WTC11 (cell line): Measurements from ENCODE around the gene KDM5B.

Experiments
- CBFB ChIP-seq: sonication (generic); formaldehyde crosslinking; IDR thresholded peaks from 2 replicates; pipeline ENCODE4 v1.8.1; 2022; ENCODE audit warnings: mild to moderate bottlenecking, low read depth, missing genetic modification reagents
- CREB1 ChIP-seq: sonication (generic); formaldehyde crosslinking; IDR thresholded peaks from 2 replicates; pipeline ENCODE4 v1.8.0; 2023; ENCODE audit warnings: mild to moderate bottlenecking, missing genetic modification reagents
- JUN ChIP-seq: sonication (generic); formaldehyde crosslinking; IDR thresholded peaks from 2 replicates; pipeline ENCODE4 v1.8.0; 2023; ENCODE audit warnings: mild to moderate bottlenecking, missing genetic modification reagents
- KAT7 ChIP-seq: sonication (generic); formaldehyde crosslinking; IDR thresholded peaks from 2 replicates; pipeline ENCODE4 v1.8.1; 2023; ENCODE audit warnings: missing genetic modification reagents, mild to moderate bottlenecking, borderline replicate concordance
- MYBL2 ChIP-seq: sonication (generic); formaldehyde crosslinking; IDR thresholded peaks from 2 replicates; pipeline ENCODE4 v1.8.1; 2023; ENCODE audit warnings: mild to moderate bottlenecking, moderate library complexity, missing genetic modification reagents
- NFATC4 ChIP-seq: fragments of 250-450 bp; sonication (Bioruptor Pico); IDR thresholded peaks from 2 replicates; pipeline ENCODE4 v1.9.0; 2021; ENCODE audit warnings: mild to moderate bottlenecking
- NFYB ChIP-seq: sonication (generic); formaldehyde crosslinking; conservative IDR thresholded peaks from 2 replicates; pipeline ENCODE4 v1.8.0; 2022; ENCODE audit warnings: low read depth, missing genetic modification reagents
- OVOL2 ChIP-seq: fragments of 250-450 bp; sonication (Bioruptor Pico); IDR thresholded peaks from 2 replicates; pipeline ENCODE4 v1.9.0; 2021; ENCODE audit warnings: mild to moderate bottlenecking, borderline replicate concordance
- ZNF121 ChIP-seq: sonication (generic); formaldehyde crosslinking; IDR thresholded peaks from 2 replicates; pipeline ENCODE4 v1.8.0; 2023; ENCODE audit warnings: missing genetic modification reagents
- TF ChIP-seq, protein P1 (sequence below): fragments of 200-600 bp; IDR thresholded peaks from 2 replicates; pipeline ENCODE4 v1.8.0; 2022; ENCODE audit warnings: antibody characterized with exemption
- TF ChIP-seq, protein P2 (sequence below): sonication (generic); formaldehyde crosslinking; IDR thresholded peaks from 2 replicates; pipeline ENCODE4 v1.8.0; 2023; ENCODE audit warnings: missing genetic modification reagents, mild to moderate bottlenecking, borderline replicate concordance
- TF ChIP-seq, protein P3 (sequence below): sonication (generic); formaldehyde crosslinking; conservative IDR thresholded peaks from 2 replicates; pipeline ENCODE4 v1.8.1; 2022; ENCODE audit warnings: mild to moderate bottlenecking, missing genetic modification reagents
- TF ChIP-seq, protein P4 (sequence below): sonication (generic); formaldehyde crosslinking; IDR thresholded peaks from 2 replicates; pipeline ENCODE4 v1.8.1; 2022; ENCODE audit warnings: mild to moderate bottlenecking, missing genetic modification reagents, moderate library complexity, borderline replicate concordance
- TF ChIP-seq, protein P5 (sequence below): sonication (generic); formaldehyde crosslinking; IDR thresholded peaks from 2 replicates; pipeline ENCODE4 v1.8.1; 2023; ENCODE audit warnings: mild to moderate bottlenecking, missing genetic modification reagents, moderate library complexity

DNA sequence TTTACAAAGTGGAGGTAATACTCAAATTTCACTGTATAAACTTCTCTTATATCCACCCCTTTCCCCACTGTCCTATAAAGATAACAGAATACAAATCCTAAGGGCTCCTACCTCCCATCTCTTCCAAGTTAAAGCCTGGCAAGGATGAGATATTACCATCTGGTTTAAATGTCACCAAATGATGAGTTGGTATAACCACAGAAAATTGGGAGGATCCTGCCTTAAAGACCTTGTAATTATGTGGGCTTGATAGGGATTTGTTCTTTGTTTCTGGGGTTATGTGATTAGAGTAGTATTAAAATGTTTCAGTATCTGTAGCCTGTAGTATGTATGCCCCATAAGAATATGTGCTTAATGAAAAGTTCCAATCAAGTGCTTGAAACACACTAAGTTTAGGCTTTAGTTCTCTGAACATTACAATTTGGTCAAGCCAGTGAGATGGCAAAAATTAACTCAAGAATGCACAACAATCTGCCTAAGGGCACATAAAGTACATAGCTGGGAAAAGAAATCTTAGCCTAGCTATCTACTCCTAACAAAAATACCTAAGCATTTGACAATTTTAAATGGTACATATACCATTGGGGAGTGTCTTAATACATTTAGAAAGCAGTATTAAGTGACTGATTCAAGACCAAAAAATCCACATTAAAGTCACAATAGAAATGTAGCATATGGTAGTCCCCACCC, 14.0 kb downstream of the KDM5B start:
- TF ChIP-seq CREB1, result no peak
- TF ChIP-seq ZNF121 (CRISPR knock-in tag), result no peak
- TF ChIP-seq, protein P1, sequence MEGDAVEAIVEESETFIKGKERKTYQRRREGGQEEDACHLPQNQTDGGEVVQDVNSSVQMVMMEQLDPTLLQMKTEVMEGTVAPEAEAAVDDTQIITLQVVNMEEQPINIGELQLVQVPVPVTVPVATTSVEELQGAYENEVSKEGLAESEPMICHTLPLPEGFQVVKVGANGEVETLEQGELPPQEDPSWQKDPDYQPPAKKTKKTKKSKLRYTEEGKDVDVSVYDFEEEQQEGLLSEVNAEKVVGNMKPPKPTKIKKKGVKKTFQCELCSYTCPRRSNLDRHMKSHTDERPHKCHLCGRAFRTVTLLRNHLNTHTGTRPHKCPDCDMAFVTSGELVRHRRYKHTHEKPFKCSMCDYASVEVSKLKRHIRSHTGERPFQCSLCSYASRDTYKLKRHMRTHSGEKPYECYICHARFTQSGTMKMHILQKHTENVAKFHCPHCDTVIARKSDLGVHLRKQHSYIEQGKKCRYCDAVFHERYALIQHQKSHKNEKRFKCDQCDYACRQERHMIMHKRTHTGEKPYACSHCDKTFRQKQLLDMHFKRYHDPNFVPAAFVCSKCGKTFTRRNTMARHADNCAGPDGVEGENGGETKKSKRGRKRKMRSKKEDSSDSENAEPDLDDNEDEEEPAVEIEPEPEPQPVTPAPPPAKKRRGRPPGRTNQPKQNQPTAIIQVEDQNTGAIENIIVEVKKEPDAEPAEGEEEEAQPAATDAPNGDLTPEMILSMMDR, result no peak
- no peak for TF ChIP-seq NFYB
- TF ChIP-seq CBFB (CRISPR knock-in tag), result no peak
- TF ChIP-seq KAT7 (CRISPR knock-in tag), result no peak
- no peak for TF ChIP-seq MYBL2
- TF ChIP-seq JUN (CRISPR knock-in tag), result no peak
- TF ChIP-seq, protein P2, sequence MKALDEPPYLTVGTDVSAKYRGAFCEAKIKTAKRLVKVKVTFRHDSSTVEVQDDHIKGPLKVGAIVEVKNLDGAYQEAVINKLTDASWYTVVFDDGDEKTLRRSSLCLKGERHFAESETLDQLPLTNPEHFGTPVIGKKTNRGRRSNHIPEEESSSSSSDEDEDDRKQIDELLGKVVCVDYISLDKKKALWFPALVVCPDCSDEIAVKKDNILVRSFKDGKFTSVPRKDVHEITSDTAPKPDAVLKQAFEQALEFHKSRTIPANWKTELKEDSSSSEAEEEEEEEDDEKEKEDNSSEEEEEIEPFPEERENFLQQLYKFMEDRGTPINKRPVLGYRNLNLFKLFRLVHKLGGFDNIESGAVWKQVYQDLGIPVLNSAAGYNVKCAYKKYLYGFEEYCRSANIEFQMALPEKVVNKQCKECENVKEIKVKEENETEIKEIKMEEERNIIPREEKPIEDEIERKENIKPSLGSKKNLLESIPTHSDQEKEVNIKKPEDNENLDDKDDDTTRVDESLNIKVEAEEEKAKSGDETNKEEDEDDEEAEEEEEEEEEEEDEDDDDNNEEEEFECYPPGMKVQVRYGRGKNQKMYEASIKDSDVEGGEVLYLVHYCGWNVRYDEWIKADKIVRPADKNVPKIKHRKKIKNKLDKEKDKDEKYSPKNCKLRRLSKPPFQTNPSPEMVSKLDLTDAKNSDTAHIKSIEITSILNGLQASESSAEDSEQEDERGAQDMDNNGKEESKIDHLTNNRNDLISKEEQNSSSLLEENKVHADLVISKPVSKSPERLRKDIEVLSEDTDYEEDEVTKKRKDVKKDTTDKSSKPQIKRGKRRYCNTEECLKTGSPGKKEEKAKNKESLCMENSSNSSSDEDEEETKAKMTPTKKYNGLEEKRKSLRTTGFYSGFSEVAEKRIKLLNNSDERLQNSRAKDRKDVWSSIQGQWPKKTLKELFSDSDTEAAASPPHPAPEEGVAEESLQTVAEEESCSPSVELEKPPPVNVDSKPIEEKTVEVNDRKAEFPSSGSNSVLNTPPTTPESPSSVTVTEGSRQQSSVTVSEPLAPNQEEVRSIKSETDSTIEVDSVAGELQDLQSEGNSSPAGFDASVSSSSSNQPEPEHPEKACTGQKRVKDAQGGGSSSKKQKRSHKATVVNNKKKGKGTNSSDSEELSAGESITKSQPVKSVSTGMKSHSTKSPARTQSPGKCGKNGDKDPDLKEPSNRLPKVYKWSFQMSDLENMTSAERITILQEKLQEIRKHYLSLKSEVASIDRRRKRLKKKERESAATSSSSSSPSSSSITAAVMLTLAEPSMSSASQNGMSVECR (CRISPR knock-in tag), result no peak
- TF ChIP-seq, protein P3, sequence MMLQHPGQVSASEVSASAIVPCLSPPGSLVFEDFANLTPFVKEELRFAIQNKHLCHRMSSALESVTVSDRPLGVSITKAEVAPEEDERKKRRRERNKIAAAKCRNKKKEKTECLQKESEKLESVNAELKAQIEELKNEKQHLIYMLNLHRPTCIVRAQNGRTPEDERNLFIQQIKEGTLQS (CRISPR knock-in tag), result no peak
- TF ChIP-seq NFATC4 (CRISPR knock-in tag), result no peak
- TF ChIP-seq, protein P4, sequence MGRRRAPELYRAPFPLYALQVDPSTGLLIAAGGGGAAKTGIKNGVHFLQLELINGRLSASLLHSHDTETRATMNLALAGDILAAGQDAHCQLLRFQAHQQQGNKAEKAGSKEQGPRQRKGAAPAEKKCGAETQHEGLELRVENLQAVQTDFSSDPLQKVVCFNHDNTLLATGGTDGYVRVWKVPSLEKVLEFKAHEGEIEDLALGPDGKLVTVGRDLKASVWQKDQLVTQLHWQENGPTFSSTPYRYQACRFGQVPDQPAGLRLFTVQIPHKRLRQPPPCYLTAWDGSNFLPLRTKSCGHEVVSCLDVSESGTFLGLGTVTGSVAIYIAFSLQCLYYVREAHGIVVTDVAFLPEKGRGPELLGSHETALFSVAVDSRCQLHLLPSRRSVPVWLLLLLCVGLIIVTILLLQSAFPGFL (CRISPR knock-in tag), result no peak
- TF ChIP-seq, protein P5, sequence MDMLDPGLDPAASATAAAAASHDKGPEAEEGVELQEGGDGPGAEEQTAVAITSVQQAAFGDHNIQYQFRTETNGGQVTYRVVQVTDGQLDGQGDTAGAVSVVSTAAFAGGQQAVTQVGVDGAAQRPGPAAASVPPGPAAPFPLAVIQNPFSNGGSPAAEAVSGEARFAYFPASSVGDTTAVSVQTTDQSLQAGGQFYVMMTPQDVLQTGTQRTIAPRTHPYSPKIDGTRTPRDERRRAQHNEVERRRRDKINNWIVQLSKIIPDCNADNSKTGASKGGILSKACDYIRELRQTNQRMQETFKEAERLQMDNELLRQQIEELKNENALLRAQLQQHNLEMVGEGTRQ (CRISPR knock-in tag), result no peak
- no peak for TF ChIP-seq OVOL2 (CRISPR knock-in tag)
